GM12878 (cell line): ENCODE measurements around the gene SEPTIN10. TPM values are rescaled to one million over a fixed set of nuclear protein-coding genes. Genes with fewer than 3 reads are reported as not detected.

Source experiments
- DPF2 ChIP-seq: fragments of 450-650 bp; IDR thresholded peaks from 2 replicates; pipeline ENCODE4 v1.6.1; 2017; ENCODE audit warnings: mild to moderate bottlenecking
- IKZF2 ChIP-seq, 2 experiments: fragments of 450-650 bp; IDR thresholded peaks; 2 replicates each; pipeline ENCODE4 v1.6.1; 2017; ENCODE audit warnings: mild to moderate bottlenecking in 2 of 2, moderate library complexity in 2 of 2
- LARP7 ChIP-seq: fragments of 450-650 bp; IDR thresholded peaks from 2 replicates; pipeline ENCODE4 v1.6.1; 2017; ENCODE audit warnings: mild to moderate bottlenecking
- MTA2 ChIP-seq: fragments of 450-650 bp; IDR thresholded peaks from 2 replicates; pipeline ENCODE4 v1.6.1; 2016; ENCODE audit warnings: low read depth, mild to moderate bottlenecking, moderate library complexity
- MTA3 ChIP-seq: IDR thresholded peaks from 2 replicates; pipeline ENCODE4 v1.6.1; 2012; ENCODE audit warnings: low read length, inconsistent platforms, borderline replicate concordance
- RAD21 ChIP-seq: IDR thresholded peaks from 2 replicates; pipeline ENCODE4 v1.6.1; 2011; ENCODE audit warnings: mild to moderate bottlenecking, low read depth, low read length, moderate library complexity; ENCODE audit not compliant: insufficient read depth
- YY1 ChIP-seq: IDR thresholded peaks from 2 replicates; pipeline ENCODE4 v1.6.1; 2011; ENCODE audit warnings: low read depth, mild to moderate bottlenecking, low read length
- ZNF24 ChIP-seq: fragments of 450-650 bp; IDR thresholded peaks from 2 replicates; pipeline ENCODE4 v1.6.1; 2017; ENCODE audit warnings: antibody characterized with exemption, mild to moderate bottlenecking
- polyA plus RNA-seq, 11 experiments: library from polyadenylated mRNA; depleted of rRNA in 4 of 11; unstranded in 6 of 11; stranded (reverse) in 5 of 11; fragments of >200 nt; fragmentation: Nextera tagmentation in 4 of 11; fragmentation: Illumina TruSeq in 1 of 11; extraction: Ambion mirVana in 4 of 11; extraction: Trizol in 1 of 11; gene quantifications; 1 replicate in 1 of 11; 2 replicates in 10 of 11; pipeline versions ENCODE4 v1.2.1 to v1.2.3, GENCODE V29; 2011 to 2016; ENCODE audit warnings: inconsistent platforms in 2 of 11, missing spikeins in 2 of 11, low read depth in 1 of 11
- total RNA-seq, 4 experiments: library from RNA; depleted of rRNA in 3 of 4; stranded (reverse); fragments of >200 nt in 3 of 4; fragmentation: Illumina TruSeq in 1 of 4; extraction: Trizol in 1 of 4; gene quantifications; 2 replicates each; pipeline versions ENCODE4 v1.2.1 to v1.2.3, GENCODE V29; 2013 to 2021
- TF ChIP-seq, protein P1 (sequence below): fragments of 450-650 bp; IDR thresholded peaks from 2 replicates; pipeline ENCODE4 v1.6.1; 2017; ENCODE audit warnings: low read depth, mild to moderate bottlenecking, moderate library complexity
- TF ChIP-seq, protein P2 (sequence below): fragments of 450-650 bp; IDR thresholded peaks from 2 replicates; pipeline ENCODE4 v1.6.1; 2017; ENCODE audit warnings: mild to moderate bottlenecking, moderate library complexity
- TF ChIP-seq, protein P3 (sequence below): fragments of 450-650 bp; IDR thresholded peaks from 2 replicates; pipeline ENCODE4 v1.6.1; 2017; ENCODE audit warnings: mild to moderate bottlenecking, low read depth, inconsistent platforms; ENCODE audit not compliant: poor library complexity, severe bottlenecking
- TF ChIP-seq, protein P4 (sequence below), 3 experiments: IDR thresholded peaks in 2 of 3; conservative IDR thresholded peaks in 1 of 3; 2 replicates each; pipeline ENCODE4 v1.5.1; 2011; ENCODE audit warnings: low read depth in 3 of 3, low read length in 3 of 3, mild to moderate bottlenecking in 3 of 3, control low read depth in 2 of 3, moderate library complexity in 2 of 3, inconsistent platforms in 1 of 3, mixed read lengths in 1 of 3; ENCODE audit not compliant: control insufficient read depth in 2 of 3, insufficient read depth in 1 of 3; ENCODE audit errors: extremely low read depth in 1 of 3

Gene SEPTIN10
- total and polyA plus RNA-seq, 10 of the 15 experiments (the other 5 are each of a cell fraction or from before 2014, with no cell fraction given) = 20.2 to 132 (median 62.7) TPM

DNA sequence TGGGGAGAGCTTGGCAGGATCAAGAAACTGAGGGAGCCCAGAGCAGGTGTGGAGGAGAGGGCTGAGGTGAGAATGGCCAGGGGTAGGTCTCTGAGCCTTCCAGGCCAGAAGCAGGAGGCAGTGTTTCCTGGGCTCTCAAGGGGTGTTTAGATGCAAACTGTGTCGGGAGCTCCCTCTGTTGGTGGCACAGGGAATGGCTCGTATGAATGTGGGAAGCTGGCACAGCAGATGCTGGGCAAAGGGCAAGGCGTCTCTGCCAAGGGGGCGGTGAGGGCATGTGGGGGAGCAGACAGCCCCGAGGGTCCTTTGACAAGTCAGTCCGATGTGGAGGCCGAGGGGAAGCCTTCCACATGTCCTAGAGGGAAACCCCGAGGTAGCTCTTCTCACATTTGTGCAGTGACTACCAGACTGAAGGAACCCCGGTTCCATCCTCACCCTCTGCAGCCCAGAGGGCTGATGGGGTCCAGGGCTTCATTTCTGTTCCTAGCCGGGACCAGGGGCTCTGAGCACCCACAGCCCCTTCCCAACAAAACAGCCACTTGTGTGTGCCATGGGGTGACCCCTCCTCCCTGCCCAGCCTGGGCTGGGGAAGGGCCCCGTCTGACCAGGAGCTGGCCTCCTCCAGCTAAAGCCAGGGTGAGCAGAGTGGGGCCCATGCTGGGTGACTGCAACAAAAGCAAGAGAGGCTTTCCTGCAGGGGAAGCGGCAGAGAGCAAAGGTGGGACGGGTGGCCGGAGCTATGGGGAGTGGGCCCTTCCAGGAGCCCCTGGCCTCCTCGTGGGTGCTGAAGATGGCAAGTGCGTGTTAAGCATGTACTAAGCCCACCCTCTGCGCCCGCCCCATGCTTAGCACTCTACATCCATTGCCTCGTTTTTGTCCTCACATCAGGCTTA, 103.4 kb downstream of the SEPTIN10 start (continued):
- TF ChIP-seq, protein P1, sequence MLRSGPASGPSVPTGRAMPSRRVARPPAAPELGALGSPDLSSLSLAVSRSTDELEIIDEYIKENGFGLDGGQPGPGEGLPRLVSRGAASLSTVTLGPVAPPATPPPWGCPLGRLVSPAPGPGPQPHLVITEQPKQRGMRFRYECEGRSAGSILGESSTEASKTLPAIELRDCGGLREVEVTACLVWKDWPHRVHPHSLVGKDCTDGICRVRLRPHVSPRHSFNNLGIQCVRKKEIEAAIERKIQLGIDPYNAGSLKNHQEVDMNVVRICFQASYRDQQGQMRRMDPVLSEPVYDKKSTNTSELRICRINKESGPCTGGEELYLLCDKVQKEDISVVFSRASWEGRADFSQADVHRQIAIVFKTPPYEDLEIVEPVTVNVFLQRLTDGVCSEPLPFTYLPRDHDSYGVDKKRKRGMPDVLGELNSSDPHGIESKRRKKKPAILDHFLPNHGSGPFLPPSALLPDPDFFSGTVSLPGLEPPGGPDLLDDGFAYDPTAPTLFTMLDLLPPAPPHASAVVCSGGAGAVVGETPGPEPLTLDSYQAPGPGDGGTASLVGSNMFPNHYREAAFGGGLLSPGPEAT = 0 out of 2 replicates have a peak, but pooled peaks have one; percentile 22
- TF ChIP-seq IKZF2 (IDR thresholded peaks at IDR 0.05) = peak; percentile 26 to 40; a peak in 1 of 4 replicates
- TF ChIP-seq ZNF24 = 0 out of 2 replicates have a peak, but pooled peaks have one; percentile 37
- TF ChIP-seq, protein P2, sequence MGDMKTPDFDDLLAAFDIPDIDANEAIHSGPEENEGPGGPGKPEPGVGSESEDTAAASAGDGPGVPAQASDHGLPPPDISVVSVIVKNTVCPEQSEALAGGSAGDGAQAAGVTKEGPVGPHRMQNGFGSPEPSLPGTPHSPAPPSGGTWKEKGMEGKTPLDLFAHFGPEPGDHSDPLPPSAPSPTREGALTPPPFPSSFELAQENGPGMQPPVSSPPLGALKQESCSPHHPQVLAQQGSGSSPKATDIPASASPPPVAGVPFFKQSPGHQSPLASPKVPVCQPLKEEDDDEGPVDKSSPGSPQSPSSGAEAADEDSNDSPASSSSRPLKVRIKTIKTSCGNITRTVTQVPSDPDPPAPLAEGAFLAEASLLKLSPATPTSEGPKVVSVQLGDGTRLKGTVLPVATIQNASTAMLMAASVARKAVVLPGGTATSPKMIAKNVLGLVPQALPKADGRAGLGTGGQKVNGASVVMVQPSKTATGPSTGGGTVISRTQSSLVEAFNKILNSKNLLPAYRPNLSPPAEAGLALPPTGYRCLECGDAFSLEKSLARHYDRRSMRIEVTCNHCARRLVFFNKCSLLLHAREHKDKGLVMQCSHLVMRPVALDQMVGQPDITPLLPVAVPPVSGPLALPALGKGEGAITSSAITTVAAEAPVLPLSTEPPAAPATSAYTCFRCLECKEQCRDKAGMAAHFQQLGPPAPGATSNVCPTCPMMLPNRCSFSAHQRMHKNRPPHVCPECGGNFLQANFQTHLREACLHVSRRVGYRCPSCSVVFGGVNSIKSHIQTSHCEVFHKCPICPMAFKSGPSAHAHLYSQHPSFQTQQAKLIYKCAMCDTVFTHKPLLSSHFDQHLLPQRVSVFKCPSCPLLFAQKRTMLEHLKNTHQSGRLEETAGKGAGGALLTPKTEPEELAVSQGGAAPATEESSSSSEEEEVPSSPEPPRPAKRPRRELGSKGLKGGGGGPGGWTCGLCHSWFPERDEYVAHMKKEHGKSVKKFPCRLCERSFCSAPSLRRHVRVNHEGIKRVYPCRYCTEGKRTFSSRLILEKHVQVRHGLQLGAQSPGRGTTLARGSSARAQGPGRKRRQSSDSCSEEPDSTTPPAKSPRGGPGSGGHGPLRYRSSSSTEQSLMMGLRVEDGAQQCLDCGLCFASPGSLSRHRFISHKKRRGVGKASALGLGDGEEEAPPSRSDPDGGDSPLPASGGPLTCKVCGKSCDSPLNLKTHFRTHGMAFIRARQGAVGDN = peak; percentile 77
- TF ChIP-seq LARP7 = peak; percentile 61; the same call in 1 of the 2 replicates
- peak; percentile 39; the same call in 1 of the 2 replicates for TF ChIP-seq DPF2
- TF ChIP-seq, protein P3, sequence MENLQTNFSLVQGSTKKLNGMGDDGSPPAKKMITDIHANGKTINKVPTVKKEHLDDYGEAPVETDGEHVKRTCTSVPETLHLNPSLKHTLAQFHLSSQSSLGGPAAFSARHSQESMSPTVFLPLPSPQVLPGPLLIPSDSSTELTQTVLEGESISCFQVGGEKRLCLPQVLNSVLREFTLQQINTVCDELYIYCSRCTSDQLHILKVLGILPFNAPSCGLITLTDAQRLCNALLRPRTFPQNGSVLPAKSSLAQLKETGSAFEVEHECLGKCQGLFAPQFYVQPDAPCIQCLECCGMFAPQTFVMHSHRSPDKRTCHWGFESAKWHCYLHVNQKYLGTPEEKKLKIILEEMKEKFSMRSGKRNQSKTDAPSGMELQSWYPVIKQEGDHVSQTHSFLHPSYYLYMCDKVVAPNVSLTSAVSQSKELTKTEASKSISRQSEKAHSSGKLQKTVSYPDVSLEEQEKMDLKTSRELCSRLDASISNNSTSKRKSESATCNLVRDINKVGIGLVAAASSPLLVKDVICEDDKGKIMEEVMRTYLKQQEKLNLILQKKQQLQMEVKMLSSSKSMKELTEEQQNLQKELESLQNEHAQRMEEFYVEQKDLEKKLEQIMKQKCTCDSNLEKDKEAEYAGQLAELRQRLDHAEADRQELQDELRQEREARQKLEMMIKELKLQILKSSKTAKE = no peak
- no peak for TF ChIP-seq MTA3
- peak; percentile 74; the same call in 1 of the 2 replicates for TF ChIP-seq YY1
- TF ChIP-seq RAD21 = peak; percentile 92
- TF ChIP-seq MTA2 = 0 out of 2 replicates have a peak, but pooled peaks have one; percentile 30
- TF ChIP-seq, protein P4, sequence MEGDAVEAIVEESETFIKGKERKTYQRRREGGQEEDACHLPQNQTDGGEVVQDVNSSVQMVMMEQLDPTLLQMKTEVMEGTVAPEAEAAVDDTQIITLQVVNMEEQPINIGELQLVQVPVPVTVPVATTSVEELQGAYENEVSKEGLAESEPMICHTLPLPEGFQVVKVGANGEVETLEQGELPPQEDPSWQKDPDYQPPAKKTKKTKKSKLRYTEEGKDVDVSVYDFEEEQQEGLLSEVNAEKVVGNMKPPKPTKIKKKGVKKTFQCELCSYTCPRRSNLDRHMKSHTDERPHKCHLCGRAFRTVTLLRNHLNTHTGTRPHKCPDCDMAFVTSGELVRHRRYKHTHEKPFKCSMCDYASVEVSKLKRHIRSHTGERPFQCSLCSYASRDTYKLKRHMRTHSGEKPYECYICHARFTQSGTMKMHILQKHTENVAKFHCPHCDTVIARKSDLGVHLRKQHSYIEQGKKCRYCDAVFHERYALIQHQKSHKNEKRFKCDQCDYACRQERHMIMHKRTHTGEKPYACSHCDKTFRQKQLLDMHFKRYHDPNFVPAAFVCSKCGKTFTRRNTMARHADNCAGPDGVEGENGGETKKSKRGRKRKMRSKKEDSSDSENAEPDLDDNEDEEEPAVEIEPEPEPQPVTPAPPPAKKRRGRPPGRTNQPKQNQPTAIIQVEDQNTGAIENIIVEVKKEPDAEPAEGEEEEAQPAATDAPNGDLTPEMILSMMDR (IDR thresholded peaks at IDR 0.05 in 2 of 3, conservative IDR thresholded peaks at IDR 0.05 in 1 of 3; ENCODE audit: control insufficient read depth in 2 of 3, extremely low read depth in 1 of 3, insufficient read depth in 1 of 3, low read depth in 3 of 3, low read length in 3 of 3) = peak; percentile 94 to 98 (median 96)
